GF-D8 (cell line): ENCODE measurements around the gene NPAT.
"Not testable (repeated sequence)": the region's sequence is repeated elsewhere in the genome, so short reads cannot be mapped to it uniquely, and the experiment has no call there.

Source experiments
- DNase-seq: peaks from one replicate; lab custom pipeline; 2025; lab: John Stamatoyannopoulos, UW

The NPAT gene

DNA sequence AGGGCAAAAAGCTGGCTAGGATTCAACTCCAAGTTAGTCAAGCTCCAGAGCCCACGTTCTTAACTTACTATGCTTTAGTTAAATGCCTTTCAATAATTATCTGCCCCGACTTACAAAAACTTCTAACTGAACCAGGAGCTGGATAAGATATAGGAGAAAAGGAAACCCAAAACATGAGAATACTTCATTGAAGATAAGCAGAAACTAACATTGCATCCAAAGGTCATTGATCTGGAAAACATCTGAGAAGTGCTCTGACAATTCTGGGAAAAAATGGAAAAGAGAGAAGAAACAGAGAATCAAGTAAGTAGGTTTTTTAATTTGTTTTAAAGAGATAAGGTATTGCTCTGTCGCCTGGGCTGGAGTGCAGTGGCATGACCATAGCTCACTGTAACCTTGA lies 73.9 kb downstream of the NPAT start:
- DNase-seq = no peak

DNA sequence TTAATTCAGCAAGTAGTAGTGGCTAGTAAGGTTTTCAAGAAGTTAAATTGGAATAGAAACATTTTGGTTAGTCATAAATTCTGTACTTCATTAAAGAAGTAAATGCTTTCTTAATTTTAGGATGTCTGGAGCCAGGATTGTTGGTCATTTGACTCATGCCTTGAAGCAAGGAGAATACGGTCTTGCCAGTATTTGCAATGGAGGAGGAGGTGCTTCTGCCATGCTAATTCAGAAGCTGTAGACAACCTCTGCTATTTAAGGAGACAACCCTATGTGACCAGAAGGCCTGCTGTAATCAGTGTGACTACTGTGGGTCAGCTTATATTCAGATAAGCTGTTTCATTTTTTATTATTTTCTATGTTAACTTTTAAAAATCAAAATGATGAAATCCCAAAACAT lies 75.3 kb downstream of the NPAT start:
- DNase-seq = no peak

GRCh38 chr11:108144615-108145014 lies 77.8 kb downstream of the NPAT start:
- DNase-seq = no peak

DNA sequence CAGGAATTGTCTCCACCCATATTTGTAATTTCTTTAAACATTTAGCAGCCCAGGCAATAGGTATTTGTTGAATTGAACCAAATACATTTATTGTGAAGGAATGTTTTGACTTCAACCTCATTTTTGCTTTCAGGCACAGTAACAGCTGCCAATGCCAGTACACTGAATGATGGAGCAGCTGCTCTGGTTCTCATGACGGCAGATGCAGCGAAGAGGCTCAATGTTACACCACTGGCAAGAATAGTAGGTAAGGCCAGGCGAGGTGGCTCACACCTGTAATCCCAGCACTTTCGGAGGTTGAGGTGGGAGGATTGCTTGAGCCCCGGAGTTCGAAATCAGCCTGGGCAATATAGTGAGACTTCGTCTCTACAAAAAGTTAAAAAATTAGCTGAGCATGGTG lies 80.1 kb downstream of the NPAT start:
- DNase-seq = no peak

GRCh38 chr11:108137212-108137611 lies 85.2 kb downstream of the NPAT start:
- no peak for DNase-seq

DNA sequence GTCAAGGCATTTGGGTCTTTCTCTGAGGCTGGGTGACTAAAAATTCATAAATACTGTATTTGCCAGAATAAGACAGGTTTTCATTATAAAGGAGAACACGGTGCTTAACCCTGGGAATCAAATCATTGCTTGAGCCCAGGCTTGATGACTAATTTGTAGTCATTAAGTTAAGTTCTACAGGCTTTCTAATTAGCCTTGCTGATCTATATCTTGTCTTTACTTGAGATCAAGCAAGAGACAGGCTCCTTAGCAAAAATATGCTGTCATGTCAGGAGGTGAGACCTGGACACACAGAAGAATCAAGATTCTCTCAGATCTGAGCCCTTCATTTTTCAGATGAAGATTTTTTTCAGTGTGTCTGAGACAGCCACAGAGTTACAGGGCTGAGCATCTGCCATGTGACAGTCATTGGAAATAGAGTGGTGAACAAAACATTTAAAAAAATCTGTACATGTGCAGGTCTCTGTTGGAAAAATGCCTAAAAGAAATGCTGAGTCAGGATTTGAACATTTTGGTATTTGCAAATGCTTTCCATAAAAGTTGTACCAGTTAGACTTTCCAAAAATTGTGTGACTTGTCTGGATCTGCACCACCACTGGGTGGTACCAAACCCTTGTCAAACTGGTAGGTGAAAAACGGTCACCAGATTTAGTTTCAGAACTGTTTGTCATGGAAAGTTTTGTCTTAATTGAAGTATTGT lies 86.4 kb downstream of the NPAT start:
- DNase-seq = no peak

DNA sequence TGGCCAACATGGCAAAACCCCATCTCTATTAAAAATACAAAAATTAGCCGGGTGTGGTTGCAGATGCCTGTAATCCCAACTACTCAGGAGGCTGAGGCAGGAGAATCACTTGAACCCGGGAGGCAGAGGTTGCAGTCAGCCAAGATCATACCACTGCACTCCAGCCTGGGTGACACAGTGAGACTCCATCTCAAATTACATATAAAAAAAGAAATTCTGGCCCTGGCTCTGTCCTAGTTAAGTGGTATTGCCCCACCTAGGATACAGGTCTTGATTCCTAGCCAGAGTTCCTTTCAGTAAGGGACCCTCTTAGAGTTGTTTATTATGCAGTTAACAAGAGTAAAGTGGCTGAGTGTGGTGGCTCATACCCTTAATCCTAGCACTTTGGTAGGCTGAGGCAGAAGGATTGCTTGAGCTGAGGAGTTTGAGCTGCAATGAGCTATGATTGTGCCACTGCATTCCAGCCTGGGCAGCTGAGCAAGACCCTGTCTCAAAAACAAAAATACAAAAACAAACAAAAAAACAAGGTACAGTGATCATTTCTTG lies 89.4 kb downstream of the NPAT start:
- DNase-seq = not testable (repeated sequence)

- DNase-seq = no peak
Observed at GRCh38 chr11:108131993-108132392, 90.4 kb downstream of the NPAT start.

GRCh38 chr11:108128772-108129171 lies 93.7 kb downstream of the NPAT start:
- DNase-seq = no peak

DNA sequence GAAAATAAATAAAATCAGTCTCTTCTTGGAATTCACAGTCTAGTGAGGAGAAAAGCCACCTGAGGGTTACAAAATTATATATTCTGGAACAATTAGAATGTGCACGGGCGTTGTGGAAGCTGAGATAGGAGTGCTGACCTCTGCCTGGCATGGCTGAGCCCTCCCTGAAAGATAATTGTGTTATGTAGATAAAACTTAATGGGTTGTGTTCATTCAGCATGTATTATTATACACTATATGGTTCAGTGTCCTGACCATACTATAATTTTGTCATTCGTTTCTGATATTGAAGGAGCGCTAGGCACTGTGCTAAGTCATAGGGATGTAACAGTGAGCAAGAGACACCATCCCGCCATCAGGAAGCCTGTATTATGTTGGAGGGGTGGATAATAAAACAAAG lies 97.3 kb downstream of the NPAT start:
- DNase-seq = no peak

DNA sequence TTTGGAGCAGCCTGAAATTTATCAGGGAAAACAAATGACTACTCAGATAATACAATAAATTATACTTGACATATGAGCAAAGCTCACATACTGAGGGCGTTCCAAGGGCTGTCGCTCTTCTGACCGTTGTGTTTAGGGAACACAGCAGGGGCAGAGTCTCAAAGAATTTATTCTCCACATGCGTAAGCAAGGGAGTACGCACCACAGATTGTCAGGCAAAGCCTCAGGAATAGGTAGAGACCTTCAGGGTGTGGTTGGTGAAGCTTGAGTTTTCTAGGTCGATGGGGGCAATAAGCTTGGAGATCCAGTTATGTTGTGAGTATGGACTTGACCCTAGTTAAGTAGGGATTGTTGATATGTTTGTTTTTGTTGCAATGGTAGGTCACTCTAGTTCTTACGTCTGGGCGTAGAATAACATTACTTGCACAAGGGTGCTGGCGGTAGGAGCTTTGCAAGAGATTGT lies 100.2 kb downstream of the NPAT start:
- DNase-seq = peak; percentile 35

DNA sequence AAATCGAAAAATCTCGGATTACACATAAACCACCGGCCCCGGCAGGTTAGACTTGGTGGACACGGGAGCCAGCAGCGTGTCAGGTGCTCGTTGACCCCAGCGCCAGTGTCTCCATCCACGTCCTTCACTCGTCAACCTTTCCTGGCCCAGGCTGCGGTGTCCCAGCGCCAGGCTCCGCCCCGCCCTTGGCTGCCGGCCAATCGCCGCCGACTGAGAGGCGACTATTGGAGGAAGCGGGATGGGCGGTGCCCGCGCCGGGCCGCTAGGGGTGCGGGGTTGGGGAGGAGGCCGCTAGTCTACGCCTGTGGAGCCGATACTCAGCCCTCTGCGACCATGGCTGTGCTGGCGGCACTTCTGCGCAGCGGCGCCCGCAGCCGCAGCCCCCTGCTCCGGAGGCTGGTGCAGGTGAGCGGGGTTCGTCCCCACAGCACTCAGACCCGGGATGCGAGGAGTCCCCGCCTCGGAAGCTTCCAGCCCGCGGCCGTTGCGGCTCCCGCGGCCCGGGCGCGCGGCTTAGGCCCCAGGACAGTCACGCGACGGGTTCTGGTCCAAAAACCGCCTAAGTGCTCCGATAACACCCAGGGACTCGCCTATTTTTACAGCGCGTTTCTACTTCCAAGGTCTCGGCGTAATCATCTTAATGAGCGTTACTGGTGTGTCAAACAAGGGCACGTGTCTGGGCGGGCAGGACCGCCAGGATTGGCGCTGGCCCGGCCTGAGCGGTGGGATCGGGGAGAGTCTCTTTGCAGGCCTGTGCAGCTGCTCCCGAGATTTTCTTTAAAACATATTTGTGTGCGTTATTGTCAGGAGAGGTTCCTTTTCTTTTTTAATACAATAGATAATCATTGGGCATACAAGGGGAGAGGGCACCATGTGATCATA lies 100.9 kb downstream of the NPAT start, which contains the start of gene ACAT1:
Gene ACAT1 (plus strand): TSS at position 294 of the 882 bp plus-strand sequence. CDS start 40 bp downstream, at position 334.
- peak; percentile 97 for DNase-seq

- not testable (repeated sequence) for DNase-seq
Observed at GRCh38 chr11:108120936-108121273, 101.5 kb downstream of the NPAT start.

- peak; percentile 74 for DNase-seq
Observed at GRCh38 chr11:108117746-108118371, 104.6 kb downstream of the NPAT start.

DNA sequence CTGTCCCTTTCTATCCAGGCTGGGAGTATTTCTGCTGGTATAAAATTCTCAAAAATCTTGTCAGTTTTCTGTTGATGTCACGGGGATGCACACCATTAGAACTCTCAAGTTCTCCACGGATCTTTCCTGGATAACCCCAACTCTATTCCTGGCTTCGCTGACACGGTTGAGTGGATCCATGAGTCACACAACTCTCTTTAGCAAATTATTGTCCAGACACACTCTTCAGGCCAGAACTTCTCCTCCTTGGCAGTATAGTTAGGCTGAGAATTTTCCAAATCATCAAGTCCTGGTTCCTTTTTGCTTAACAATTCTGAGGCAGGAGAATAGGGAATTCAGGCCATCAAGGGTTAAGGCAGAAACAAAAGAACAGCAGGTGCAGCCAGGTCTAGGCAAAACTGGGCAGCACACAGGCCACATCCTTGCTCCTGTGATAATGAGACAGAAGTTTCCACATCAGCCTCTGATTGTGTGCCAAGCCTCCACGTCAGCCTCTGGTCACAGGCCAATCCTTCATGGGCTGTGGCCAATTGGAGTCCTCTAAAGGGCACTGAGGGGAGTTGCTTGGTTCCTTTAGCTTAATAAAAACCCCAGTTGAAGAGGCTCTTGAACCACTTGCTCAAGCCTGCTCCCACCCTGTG lies 106.8 kb downstream of the NPAT start:
- DNase-seq = no peak

- DNase-seq = no peak
Observed at GRCh38 chr11:108112057-108112456, 110.4 kb downstream of the NPAT start.

- DNase-seq = no peak
Observed at GRCh38 chr11:108111126-108111525, 111.3 kb downstream of the NPAT start.
